Lower lobe of right lung (tissue), 2 donors: ENCODE data around the gene SMARCA1. TPM values are rescaled to one million over a fixed set of nuclear protein-coding genes. Genes with fewer than 3 reads are reported as not detected.

Experiments used
- ATAC-seq, 2 donors: fragments of 200-7000 bp; cut with Tn5 transposase; one replicate each; pipeline ENCODE4 v1.9.1; 2020 to 2022; ENCODE audit warnings: mild to moderate bottlenecking in 2 of 2, moderate library complexity in 2 of 2
- DNase-seq: peaks from one replicate; pipeline ENCODE4 v3.0.0-alpha.2; 2020
- H3K27ac ChIP-seq: fragments of 200-600 bp; one replicate; pipeline ENCODE4 v1.8.0; 2022
- H3K27me3 ChIP-seq: fragments of 200-600 bp; one replicate; pipeline ENCODE4 v1.8.0; 2022; ENCODE audit warnings: low read depth
- H3K36me3 ChIP-seq: fragments of 200-600 bp; one replicate; pipeline ENCODE4 v1.8.0; 2022; ENCODE audit warnings: mild to moderate bottlenecking
- H3K4me1 ChIP-seq: fragments of 200-600 bp; one replicate; pipeline ENCODE4 v1.8.0; 2022
- H3K4me3 ChIP-seq: fragments of 200-600 bp; one replicate; pipeline ENCODE4 v1.8.0; 2022; ENCODE audit warnings: mild to moderate bottlenecking
- H3K9me3 ChIP-seq: fragments of 200-600 bp; one replicate; pipeline ENCODE4 v1.8.0; 2022
- intact Hi-C: fragments of 100-400 bp; cut with DNase I; formaldehyde crosslinking; loops from one replicate; pipeline ENCODE4 v1.11.0; 2022
- total RNA-seq: library from RNA; stranded (reverse); fragmentation: NEBNext Ultra II Directional; extraction: Animal tissue kit (Norgen Biotek cat#: 25700); gene quantifications from one replicate; pipeline ENCODE4 v1.2.1, GENCODE V29; 2021
- TF ChIP-seq, protein P1 (sequence below): fragments of 200-600 bp; IDR thresholded peaks from one replicate; pipeline ENCODE4 v1.8.0; 2022; ENCODE audit warnings: antibody characterized with exemption, mild to moderate bottlenecking
- donor health status: DM: no; HTN: yes; CAD: no; lungs with severe emphysema.

SMARCA1 gene
- total RNA-seq, 1 donor from 2014 or later = 23.2 TPM

DNA sequence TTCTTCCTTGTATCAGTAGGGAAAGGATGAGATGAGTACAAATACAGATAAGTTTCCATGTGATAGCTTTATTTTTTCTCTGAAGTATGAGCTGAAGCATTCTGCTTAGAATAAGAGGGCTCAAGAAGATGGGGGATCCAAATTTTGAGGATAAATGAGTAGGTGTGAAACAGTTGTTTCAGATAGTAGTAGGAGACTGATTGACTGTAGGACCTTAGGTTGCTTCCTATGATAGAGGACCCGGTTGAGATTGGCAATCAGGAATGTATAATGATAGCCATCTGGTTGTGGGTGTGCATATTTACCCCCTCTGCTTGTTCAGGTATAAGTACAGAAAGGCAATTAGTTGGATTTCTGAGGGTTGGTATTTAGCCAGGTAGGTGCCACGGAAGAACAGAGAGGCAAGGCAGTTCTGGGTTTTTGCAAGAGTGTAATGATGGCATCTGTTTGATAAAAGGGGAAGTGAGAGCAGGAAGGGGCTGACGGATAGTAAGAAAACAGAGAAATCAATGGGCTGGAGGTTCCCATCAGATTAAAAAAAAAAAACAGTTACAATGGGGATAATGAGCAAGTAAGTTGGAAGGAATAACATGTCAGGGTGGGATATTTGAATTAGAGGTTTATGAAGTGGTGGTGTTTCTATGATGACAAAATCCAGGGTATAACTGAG, 30.5 kb upstream of the SMARCA1 start:
- Histone ChIP-seq H3K4me1 (no peaks in the 10 kb centered on the region), H3K36me3 (peaks cover 28% of the 10 kb centered on the region), H3K27me3 (no peaks in the 10 kb centered on the region), H3K4me3 (no peak overlapping the region), H3K27ac (no peak overlapping the region), H3K9me3 (no peaks in the 10 kb centered on the region)
- no peak for ATAC-seq
- intact Hi-C loops = no loop called here
- DNase-seq = no peak
- TF ChIP-seq, protein P1, sequence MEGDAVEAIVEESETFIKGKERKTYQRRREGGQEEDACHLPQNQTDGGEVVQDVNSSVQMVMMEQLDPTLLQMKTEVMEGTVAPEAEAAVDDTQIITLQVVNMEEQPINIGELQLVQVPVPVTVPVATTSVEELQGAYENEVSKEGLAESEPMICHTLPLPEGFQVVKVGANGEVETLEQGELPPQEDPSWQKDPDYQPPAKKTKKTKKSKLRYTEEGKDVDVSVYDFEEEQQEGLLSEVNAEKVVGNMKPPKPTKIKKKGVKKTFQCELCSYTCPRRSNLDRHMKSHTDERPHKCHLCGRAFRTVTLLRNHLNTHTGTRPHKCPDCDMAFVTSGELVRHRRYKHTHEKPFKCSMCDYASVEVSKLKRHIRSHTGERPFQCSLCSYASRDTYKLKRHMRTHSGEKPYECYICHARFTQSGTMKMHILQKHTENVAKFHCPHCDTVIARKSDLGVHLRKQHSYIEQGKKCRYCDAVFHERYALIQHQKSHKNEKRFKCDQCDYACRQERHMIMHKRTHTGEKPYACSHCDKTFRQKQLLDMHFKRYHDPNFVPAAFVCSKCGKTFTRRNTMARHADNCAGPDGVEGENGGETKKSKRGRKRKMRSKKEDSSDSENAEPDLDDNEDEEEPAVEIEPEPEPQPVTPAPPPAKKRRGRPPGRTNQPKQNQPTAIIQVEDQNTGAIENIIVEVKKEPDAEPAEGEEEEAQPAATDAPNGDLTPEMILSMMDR = no peak

DNA sequence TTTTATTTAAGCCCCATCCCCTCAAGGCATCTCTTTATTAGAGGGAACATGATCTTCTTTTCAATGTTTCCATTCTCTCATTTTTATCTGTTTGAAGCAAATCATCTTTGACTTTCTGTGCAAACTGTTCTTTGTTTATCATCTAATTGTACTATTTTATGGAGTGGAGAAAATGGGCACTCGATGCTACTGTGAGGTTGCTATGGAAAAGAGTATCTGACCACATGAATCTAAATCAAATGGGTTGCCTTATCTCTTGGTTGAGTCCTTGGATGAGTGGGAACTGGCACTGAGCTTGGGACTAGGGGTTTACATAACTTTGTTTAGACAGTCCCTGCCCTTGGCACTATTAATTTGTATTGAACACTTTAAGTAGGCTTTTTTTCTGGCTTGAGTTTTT, 25.8 kb upstream of the SMARCA1 start:
- ATAC-seq = no peak
- Histone ChIP-seq H3K4me3 (no peak overlapping the region), H3K4me1 (no peaks in the 10 kb centered on the region), H3K27ac (no peak overlapping the region), H3K36me3 (peaks cover 11% of the 10 kb centered on the region), H3K27me3 (no peaks in the 10 kb centered on the region), H3K9me3 (no peaks in the 10 kb centered on the region)
- no peak for DNase-seq
- TF ChIP-seq, protein P1 = no peak
- intact Hi-C loops = no loop called here

DNA sequence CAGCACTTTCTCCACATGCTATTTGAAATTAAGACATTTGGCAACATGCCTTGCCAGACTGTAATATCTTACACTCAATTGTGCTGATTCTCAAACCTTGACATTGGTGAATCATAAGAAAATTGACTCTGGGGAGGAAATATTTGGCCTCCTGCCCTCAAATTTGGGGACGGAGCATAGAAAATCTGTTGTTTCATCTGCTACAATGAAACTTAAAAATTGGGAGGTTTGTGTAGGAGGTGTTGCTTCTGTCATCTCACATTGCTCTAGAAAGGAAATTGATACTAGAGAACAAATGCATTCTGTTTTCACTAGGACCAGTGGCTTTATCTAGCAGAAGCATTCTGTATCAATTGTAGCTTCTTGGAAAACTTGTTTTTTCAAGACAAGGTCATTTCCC, 22.1 kb upstream of the SMARCA1 start:
- TF ChIP-seq, protein P1 = no peak
- H3K27ac ChIP-seq = no peak overlapping the region
- H3K4me3 ChIP-seq = no peak overlapping the region
- H3K4me1 ChIP-seq = peaks cover 7% of the 10 kb centered on the region
- H3K27me3 ChIP-seq = no peaks in the 10 kb centered on the region
- peaks cover 11% of the 10 kb centered on the region for H3K36me3 ChIP-seq
- DNase-seq = no peak
- H3K9me3 ChIP-seq = no peaks in the 10 kb centered on the region
- no peak for ATAC-seq
- intact Hi-C loops = no loop called here

DNA sequence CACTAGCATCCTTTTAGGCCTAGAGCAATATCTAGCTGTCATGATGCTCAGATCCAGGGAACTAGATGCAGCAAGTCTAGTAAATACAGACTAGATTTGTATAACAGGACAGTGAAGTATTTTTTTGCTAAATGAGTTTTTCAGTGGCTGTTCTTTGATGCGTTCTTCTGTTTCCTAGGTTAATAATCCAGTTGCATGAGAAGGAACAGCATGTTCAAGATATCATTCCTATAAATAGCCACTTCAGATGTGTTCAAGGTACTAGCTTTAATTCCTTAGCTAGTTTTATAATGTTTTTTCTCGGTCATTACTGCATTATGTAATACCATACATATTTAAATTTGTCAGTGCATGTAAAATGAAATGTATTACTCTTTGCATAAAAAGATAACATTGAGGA, 21.5 kb upstream of the SMARCA1 start:
- no peaks in the 10 kb centered on the region for H3K9me3 ChIP-seq
- intact Hi-C loops = no loop called here
- DNase-seq (no peak), ATAC-seq (no peak)
- H3K4me3 ChIP-seq = no peak overlapping the region
- TF ChIP-seq, protein P1 = no peak
- peaks cover 7% of the 10 kb centered on the region for H3K36me3 ChIP-seq
- H3K4me1 ChIP-seq = peaks cover 7% of the 10 kb centered on the region
- no peaks in the 10 kb centered on the region for H3K27me3 ChIP-seq
- H3K27ac ChIP-seq = no peak overlapping the region

DNA sequence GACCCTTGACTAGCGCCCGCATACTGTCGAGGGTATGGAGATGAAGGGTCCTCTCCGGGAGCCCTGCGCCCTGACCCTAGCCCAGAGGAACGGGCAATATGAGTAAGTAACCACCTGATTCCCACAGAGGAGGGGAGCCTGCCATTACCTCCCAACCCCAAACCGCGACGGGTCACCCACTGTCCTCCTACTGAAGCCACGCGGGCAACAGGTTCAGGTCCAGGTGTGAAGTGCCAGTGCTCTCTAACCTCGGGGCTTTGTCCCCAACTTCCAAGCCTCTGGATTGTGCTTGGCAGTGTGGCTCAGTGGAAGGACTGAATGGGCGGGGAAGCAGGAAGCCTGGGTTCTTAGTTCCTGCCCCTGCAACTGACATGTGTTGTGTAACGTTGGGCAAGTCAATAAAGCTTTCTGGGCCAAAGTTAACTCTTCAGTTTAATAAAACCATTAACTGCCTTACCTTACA, 17.5 kb upstream of the SMARCA1 start:
- DNase-seq = peak; percentile 39
- intact Hi-C loops = no loop called here
- peak; percentile 78 to 84 for ATAC-seq
- peak overlapping the region; percentile 63 for H3K4me3 ChIP-seq
- no peaks in the 10 kb centered on the region for H3K36me3 ChIP-seq
- TF ChIP-seq, protein P1 = no peak
- no peaks in the 10 kb centered on the region for H3K27me3 ChIP-seq
- H3K27ac ChIP-seq = peak overlapping the region; percentile 76
- H3K9me3 ChIP-seq = no peaks in the 10 kb centered on the region
- H3K4me1 ChIP-seq = peaks cover 7% of the 10 kb centered on the region
